GF-D8 (cell line): Measurements from ENCODE around the gene ASTN2.

Source experiments
- DNase-seq: peaks from one replicate; lab custom pipeline; 2025; lab: John Stamatoyannopoulos, UW

The ASTN2 gene

DNA sequence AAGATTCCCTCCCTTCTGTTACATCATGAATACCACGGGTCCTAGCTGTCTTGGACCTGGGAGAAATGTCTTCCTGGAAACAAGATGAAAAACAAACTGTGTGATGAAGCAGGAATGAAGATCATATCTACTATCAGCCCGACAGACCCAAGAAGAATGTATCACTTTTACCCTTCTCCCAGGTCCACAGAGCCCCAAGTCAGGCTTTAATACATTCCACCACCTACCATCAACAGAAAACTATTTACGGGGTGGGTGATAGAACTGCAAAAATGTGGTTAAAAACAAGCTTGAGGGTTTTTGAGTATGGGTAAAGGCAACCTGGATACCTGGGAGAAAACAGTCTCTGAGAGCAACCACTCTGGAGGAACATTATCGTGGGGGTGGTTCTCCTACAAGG, 400.8 kb downstream of the ASTN2 start:
- no peak for DNase-seq

DNA sequence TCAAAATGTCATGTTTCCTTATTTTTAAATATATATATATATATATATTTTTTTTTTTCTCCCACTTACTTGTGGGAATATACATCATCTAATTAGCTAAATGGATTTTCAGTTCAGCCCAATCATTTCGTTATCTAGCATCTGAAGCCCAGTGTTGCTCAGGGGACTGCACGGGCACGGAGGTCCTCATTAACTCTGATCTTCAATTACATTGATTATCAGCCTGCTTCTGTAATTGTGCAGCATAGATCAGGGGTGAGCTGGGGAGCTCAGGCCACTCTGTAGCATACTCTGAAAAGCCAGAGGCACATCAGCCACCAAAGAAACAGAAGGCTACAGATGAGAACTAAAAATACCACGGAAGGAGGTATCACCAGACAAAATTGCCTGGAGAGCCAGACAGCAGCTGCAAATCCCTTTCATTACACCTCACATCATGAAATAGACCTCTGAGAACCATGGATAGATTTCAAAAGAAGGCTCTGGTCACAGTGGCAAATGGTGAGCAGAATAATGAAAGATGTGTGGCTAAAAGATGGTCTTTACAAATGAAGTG, 401.3 kb downstream of the ASTN2 start:
- DNase-seq: no peak

DNA sequence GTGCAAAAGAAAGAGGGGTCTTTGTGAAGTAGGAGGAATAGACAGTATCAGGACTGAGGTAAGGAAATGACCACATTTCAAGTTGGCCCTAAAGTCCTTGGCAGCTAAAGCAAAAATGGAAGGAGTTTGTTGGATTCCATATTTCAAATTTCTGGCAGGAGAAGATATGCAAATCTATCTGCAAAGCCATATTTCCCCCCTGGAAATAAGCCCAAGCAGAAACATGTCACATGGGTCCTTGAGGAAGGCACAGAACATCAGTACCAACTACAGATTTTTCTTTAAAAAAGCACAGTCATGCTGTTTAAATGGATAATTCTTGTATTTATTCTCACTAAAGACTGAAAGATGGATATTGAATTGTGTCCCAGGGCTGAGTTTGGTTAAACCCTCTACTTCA, 404.8 kb downstream of the ASTN2 start:
- no peak for DNase-seq

DNA sequence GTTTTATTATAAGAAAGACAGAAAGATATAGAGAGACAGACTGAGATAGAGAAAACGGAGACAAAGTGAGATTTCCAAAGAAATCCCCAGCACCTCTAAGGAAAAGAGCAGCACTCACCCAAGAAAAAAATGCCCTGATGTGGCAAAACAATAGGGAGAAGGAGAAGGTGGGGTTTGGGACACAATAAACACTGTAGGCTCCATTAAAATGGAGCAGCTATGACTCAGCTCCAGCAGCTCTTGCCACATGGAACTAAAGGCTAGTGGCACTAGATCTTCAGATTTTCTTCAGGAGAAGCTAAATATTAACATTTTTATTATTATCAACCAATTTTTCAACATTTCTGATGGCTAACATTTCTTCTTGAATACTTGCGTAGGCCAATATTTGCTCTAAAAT, 406.0 kb downstream of the ASTN2 start:
- DNase-seq: no peak

DNA sequence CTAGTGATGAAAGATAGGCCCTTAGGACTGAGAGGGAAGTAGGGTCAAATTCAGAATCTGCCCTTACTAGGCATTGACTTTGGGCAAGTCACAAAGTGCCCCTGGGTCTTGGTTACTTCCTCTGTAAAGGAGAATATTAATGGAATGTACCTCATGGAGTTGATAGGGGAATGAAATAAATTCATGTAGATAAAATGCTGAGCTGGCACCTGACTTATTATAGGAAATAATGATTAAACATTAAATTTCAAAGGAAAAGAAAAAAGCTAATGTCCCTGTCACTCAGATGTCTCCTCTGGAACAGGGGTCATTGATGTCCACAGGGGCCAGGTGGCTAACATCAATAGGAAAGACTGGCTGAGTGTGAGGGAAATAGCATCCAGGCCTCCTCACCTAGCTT, 406.4 kb downstream of the ASTN2 start:
- no peak for DNase-seq

DNA sequence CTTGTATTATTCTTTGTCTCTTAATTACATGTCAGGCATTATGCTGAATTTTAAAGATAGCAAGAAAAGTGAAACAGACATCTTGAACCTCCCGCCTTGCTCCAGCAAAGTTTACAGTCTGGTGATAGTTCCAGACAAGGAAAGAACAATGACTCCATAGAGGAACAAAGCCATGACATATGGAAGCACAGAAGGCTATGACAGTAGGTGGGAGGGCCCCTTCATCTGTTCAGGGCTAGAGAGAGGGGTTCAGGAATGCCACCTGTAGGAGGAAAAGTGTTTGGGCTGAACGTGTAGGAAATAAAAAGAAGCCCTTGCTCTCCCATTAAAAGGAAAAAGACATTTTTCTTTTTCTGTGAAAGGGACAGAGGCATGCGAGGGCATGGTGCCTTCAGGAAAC, 412.2 kb downstream of the ASTN2 start:
- DNase-seq: no peak

DNA sequence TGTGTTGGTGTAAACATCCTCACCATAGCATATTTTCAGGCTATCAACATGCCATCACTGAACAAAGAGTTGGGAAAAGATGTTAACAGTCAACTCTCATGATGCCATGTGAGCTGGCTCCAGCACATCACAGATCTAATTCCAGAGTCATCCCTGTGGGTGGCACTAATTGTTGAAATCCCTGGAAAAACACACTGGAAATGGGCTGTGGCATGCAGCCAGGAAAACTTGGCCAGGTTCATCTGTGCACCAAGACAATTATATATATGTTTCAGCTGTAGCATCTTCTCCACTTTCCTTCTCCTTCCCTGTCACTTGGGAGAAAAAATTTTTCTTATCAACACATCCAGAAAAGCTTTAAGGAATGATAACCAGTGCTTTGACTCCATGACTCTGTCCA, 414.0 kb downstream of the ASTN2 start:
- DNase-seq: no peak

DNA sequence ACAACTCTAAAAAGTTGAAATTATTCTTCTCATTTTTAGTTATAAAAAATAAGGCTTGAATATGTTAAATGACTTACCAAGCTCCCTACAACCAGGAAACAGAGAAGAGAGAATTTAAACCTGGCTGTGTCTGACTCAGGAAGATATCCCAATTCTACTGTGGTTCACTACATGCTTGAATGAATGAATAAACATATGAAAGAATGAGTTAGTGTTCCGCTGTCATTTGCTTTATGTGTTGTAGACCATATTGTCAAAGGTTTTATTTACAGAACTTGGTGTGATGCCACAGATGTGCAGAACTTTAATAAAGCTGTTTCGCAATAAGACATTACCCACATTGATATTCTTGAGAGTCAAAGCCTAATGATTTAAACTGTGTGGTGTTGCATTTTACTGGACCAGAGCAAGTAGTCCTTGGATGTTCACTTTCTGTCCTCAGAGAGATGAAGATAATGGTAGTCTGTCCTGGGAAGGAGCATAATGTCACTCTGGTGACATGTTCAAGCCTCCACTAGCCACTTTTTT, 414.6 kb downstream of the ASTN2 start:
- DNase-seq: no peak

DNA sequence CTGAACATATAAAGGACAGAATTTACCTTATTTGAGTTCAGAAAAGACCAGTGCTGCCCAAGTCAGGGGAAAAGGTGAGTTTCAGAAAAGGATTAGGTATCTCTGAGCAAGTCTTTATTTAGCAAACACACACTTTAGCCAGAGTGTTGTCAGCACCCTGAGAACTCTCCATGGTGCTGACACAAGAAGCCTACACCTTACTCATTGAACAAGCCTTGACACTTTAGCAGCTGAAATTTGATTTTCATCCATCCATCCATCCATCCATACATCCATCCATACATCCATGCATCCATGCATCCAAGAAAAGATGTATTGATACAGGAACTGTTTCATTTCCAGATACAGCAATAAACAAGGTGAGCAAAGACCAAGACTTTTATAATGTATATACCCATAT, 416.6 kb downstream of the ASTN2 start:
- no peak for DNase-seq

DNA sequence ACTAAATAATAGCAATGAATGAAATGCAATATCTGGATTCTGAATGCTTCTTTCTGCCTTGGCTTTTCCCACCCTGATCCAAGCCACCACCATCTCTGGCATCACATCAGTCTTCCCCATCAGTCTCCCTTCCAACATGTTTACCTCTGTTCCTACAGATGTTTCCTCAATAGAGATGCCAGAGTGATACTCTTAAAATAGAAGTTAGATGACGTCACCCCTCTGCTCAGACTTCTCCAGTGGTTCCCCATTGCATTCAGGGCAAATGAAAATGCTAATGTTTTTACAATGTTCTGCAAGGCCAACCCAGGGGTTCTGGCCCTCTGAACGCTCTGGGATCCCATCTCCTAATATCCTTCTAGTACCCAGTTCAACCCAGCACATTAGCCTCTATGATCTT, 422.0 kb downstream of the ASTN2 start:
- no peak for DNase-seq

DNA sequence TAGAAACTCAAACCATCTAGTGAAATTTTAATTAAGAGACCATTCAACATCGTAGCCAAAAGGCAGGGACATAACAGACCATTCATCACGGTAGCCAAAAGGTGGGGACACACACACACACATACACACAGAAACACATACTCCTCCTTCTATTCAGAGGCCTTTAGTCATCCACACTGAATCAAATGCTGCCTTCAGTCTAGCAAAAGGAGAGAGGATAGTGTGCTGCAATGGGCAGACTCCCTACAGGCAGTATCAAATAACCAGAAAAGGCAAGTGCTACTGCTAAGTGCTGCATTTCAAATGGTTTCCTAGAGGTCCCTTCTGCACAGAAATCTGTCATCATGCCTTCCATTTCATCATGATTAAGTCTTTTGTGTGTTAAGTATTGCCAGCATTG, 423.8 kb downstream of the ASTN2 start:
- no peak for DNase-seq

DNA sequence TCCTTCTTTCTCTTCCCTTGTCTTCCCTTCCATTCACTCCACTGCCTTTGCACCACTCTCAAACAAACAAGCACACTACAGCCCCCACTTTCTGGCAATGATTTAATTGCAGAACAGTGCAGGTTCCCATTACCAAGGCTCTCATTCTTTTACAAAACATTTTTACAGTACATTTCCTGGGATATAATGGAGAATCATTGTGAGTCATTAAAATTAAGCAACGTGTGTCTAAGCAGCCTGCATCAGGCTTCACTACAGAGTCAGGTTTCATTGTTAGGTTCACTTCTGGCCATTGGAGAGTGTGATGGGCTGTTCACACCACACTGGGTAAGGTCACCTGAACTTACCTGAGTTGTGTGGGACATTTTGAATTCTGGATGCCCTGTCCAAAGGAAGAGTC, 424.3 kb downstream of the ASTN2 start:
- DNase-seq: no peak

DNA sequence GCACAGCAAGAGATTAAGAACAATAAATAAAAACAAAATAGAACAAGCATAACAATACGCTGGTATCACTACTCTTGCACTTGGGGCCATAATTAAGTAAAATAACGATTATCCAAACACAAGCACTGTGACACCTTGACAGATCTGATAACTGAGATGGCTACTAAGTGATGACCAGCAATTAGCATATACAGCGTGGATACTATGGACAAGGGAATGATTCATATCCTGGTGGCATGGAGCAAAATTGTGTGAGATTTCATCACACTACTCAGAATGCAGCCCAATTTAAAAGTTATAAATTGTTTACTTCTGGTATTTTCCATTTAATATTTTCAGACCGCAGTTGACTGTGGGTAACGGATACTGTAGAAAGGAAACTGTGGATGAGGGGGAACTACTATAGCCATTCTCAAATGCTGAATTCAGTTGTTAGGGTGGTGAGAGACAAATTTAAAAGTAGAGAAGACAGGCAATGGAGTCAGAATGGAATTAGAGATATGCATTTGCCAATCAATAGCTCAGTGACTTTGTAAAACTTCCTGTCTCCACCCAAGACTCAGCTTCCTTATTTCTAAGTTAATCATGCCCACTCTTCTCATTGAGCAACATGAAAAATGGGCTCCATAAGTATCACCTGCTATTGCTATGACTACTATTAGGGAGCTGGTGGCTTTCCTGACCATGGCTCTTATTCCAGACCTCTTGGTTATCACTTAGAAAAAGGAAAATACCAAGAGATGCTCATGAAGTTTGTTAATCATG, 427.0 kb downstream of the ASTN2 start:
- no peak for DNase-seq

DNA sequence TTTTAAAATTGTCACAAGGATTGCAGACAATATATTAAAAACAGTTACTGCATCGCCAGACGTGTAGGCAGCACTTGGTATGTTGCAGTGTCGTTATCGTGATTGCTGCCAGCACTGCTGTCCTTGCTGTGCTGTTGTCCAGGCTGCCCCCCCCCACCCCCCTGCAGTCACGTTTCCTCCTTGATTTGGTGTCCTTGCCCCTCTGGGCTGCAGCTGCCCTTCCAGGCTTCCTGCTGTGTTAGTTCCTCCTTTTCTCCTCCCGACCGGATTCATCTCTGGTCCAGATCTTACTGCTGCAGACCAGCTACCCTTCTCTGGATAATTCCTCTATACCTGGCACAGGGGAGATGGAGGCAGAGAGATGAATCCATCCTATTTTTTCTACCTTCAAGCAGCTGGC, 428.8 kb downstream of the ASTN2 start:
- DNase-seq: no peak

DNA sequence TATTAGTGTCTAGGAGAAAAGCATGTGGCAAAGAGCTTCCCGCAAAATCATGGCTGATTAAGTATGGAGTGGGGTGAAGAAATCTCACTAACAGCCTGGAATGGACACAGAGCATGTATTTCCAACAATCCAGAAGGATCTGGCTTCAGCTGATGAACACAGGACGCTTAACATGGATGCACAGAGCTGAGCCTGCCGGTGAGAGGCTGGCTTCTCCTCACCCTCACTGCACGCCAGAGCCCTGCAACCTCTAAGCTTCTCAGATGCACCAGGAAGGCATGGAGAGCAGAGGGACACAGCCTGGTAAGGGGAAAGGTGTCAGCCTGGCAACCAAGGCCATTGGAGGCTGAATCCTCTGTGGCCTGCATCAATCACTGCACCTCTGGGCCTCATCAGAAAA, 429.3 kb downstream of the ASTN2 start:
- no peak for DNase-seq

DNA sequence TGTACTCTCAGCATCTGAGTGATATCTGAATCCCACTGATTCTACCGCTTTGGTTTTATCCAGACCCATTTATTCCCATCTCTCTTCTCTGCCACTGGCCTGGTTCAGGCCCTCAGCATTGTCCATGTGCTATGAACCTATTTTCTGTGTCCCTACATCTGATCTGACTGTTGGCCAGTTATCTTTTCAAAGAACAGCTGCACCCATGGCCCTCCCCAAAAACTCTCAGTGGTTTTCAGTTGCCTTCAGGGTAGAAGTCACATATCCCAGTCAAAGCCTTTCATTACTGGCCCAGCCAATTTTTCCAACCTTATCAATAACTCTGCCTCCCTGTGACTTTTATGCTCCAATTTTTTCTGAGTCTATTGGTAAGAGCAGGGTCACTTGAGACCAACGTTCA, 430.7 kb downstream of the ASTN2 start:
- no peak for DNase-seq

DNA sequence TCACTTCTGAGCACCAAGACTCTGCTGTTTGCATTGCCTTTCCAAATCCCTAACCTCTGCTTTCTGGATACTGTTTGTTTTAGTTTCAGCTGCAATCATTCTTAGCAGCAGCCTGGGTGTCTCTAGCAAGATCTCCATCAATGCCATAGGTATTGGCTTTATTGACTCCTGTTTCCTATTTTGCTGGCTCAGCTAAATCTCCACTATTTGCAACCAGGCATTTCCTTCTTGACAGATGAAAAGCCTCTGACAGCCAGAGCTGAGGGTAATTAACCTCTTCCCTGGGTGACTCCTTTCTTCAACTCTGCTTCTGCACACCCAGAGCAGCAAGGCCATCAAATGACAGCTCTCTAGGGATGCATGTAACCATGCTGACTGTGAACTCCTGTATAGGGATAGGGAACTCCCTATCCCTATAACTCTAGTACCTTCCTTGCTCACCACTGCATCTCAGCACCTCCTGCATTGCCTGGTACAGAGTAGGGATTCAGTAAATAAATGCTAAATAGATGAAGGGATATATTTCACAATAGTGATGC, 434.2 kb downstream of the ASTN2 start:
- DNase-seq: no peak

DNA sequence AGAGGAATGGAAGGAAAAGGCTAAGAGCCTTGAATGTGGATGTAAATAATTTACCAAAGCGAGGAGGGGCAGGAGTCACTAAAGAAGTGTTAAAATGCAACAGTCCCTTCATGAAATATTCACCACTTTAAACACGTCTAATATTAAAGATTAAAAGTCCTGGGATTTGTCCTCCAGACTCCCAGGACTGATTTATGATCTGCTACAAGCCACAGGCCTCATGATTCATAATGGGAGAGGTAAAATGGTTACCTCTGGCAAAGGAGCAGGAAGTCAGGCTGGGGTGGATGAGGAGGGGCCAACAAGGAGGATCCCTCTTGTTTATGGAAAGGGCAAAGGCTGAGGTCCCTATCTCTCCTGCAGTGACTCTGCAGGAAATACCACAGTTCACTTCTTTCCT, 435.4 kb downstream of the ASTN2 start:
- no peak for DNase-seq

DNA sequence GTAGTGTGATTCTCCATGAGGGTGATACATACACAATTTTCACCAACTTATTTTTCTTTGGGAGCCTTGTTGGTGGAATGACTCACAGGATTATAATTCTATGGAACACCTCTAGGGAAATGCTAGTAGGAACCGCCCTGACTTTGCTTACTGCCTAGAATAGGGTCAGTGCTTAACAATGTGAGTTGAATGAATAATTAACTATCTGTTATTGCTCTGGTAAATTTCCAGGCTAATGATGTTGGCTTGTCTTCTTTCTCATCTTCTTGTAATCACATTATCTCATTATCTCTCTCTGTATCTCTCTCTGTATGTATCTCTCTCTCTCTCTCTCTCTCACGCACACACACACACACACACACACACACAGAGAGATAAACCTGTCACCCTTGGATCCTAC, 436.7 kb downstream of the ASTN2 start:
- no peak for DNase-seq

DNA sequence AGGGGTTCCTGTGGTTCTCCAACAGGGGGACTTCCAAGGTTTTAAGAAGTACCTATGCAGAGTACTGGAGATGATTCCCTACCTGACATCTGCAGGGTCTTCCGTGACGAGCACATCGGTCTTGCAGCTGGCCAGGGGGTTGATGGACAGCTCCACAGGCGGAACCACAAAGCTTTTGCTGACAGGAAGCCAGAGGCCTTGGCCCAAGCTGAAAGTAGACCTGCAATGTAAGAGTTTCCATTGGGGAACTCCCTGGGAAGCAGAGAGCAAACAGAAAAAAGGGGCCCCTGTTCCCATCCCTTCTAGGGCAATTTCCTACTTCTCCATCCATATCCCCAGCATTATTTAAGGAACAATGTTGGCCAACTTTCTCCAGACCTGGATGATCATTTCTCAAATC, 439.7 kb downstream of the ASTN2 start:
- no peak for DNase-seq

DNA sequence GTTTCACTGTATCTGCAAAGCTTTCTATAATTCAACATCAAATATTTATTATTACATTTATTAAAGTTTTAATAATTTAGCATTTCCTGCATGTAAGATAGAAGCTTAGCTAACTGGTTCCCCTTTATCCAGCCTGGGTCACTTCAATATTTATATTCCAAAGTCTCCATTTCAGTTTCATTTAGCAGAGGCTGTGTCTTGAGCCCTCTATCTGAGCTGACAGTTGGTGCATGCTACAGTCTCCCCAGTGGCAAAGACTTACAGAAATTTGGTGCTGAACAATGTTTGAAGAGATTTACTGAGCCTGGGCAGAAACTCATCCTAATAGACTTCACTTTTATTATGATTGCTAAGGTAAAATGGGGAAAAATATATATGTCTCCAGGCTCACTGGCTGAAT, 448.7 kb downstream of the ASTN2 start:
- DNase-seq: no peak

DNA sequence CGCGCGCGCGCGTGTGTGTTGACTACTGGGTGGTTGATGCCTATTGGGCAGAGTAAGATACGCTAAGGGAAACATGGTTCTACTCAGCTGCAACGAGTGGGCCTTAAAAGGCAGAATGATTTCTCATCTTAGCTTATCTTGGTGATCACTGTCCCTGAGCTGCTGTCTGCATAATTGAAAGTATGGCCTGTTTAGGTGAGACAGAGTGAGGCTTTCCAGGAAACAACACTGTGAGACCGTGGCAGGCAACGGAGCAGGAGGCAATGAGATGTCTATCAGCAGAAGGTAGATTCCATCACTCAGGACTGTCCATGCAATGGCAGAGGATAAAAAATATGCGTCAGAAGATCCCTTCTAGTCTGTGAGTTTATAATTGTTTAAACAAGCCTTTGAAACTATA, 450.6 kb downstream of the ASTN2 start:
- DNase-seq: no peak

DNA sequence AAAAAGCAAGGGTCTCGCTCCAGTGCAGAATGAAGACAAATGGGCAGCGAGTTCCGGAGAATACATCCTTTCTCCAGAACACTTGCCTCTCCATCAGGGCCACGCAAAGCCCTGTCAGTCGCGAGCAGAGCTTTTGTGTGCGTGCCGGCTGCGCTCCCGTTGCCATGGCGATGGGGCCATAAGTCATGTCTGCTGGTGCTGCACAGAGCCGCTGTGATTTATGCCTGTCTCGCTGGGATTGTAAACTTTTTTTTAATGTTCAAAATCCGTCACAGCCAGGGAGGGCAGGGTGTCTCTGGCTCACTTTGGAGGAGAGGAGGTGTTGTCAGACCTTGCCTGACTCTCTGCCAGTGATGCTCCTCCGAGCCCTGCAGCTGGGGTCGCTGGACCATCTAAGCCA, 455.0 kb downstream of the ASTN2 start:
- DNase-seq: no peak

DNA sequence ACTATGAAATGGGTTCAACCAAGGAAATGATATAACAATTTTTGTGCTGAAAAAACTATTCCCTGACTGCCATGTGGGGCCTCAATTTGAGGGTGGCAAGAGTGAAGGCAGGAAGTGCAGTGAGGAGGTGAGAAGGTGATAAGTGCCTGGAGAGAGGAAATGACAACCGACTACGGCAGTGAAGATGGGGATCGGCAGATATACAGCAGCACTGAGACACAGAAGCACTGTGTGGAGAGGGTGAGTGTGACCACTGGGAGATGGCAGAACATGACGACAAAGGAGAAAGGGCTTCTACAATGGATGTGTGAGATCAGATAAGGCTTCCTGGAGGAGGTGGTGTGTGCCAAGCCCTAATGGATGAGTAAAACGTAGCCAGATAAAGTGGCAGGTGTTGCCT, 456.0 kb downstream of the ASTN2 start:
- DNase-seq: no peak
